Bronchial epithelial cell (primary cell): ENCODE measurements around the gene WRAP53. TPM values are rescaled to one million over a fixed set of nuclear protein-coding genes. Genes with fewer than 3 reads are reported as not detected.

Experiments used
- DNase-seq: peaks from one replicate; pipeline ENCODE4 v3.0.0-alpha.2; 2010; ENCODE audit warnings: low read depth
- FAIRE-seq: peaks from 2 replicates; lab custom pipeline; 2011; peaks lifted over from hg19 to GRCh38; lab: Jason Lieb, UNC
- H3K27me3 ChIP-seq: 2 replicates; pipeline ENCODE4 v1.5.1; 2011; ENCODE audit warnings: low read length; ENCODE audit not compliant: control insufficient read depth, insufficient read depth
- H3K36me3 ChIP-seq: 2 replicates; pipeline ENCODE4 v1.5.1; 2011; ENCODE audit warnings: low read length; ENCODE audit not compliant: control insufficient read depth, insufficient read depth
- H3K4me3 ChIP-seq: 2 replicates; pipeline ENCODE4 v1.5.1; 2011; ENCODE audit warnings: mild to moderate bottlenecking, low read depth, low read length, control low read depth
- total RNA-seq: library from RNA; depleted of rRNA; stranded (reverse); fragments of >200 nt; gene quantifications from 2 replicates; pipeline ENCODE4 v1.2.1, GENCODE V29; 2014
- TF ChIP-seq, protein P1 (sequence below): IDR thresholded peaks from 2 replicates; pipeline ENCODE4 v1.5.1; 2011; ENCODE audit warnings: mild to moderate bottlenecking, moderate library complexity, low read length, control low read depth, inconsistent platforms; ENCODE audit not compliant: insufficient read depth, severe bottlenecking

The WRAP53 gene
- total RNA-seq, 1 donor from 2014 or later: 4.2 TPM

- no peak for DNase-seq
- peak within 1 kb of the TSS; percentile 26 for H3K4me3 ChIP-seq
- H3K36me3 ChIP-seq: peaks cover 7% of the 10 kb centered on the region
- peaks cover 16% of the 10 kb centered on the region for H3K27me3 ChIP-seq
- FAIRE-seq: no peak
- TF ChIP-seq, protein P1, sequence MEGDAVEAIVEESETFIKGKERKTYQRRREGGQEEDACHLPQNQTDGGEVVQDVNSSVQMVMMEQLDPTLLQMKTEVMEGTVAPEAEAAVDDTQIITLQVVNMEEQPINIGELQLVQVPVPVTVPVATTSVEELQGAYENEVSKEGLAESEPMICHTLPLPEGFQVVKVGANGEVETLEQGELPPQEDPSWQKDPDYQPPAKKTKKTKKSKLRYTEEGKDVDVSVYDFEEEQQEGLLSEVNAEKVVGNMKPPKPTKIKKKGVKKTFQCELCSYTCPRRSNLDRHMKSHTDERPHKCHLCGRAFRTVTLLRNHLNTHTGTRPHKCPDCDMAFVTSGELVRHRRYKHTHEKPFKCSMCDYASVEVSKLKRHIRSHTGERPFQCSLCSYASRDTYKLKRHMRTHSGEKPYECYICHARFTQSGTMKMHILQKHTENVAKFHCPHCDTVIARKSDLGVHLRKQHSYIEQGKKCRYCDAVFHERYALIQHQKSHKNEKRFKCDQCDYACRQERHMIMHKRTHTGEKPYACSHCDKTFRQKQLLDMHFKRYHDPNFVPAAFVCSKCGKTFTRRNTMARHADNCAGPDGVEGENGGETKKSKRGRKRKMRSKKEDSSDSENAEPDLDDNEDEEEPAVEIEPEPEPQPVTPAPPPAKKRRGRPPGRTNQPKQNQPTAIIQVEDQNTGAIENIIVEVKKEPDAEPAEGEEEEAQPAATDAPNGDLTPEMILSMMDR: no peak
Measured at GRCh38 chr17:7704601-7705268, 16.5 kb downstream of the WRAP53 start, which contains the start of gene EFNB3. Gene EFNB3, plus strand, starts transcription at chr17:7705202. Its CDS starts 397 bp downstream, at chr17:7705599.

DNA sequence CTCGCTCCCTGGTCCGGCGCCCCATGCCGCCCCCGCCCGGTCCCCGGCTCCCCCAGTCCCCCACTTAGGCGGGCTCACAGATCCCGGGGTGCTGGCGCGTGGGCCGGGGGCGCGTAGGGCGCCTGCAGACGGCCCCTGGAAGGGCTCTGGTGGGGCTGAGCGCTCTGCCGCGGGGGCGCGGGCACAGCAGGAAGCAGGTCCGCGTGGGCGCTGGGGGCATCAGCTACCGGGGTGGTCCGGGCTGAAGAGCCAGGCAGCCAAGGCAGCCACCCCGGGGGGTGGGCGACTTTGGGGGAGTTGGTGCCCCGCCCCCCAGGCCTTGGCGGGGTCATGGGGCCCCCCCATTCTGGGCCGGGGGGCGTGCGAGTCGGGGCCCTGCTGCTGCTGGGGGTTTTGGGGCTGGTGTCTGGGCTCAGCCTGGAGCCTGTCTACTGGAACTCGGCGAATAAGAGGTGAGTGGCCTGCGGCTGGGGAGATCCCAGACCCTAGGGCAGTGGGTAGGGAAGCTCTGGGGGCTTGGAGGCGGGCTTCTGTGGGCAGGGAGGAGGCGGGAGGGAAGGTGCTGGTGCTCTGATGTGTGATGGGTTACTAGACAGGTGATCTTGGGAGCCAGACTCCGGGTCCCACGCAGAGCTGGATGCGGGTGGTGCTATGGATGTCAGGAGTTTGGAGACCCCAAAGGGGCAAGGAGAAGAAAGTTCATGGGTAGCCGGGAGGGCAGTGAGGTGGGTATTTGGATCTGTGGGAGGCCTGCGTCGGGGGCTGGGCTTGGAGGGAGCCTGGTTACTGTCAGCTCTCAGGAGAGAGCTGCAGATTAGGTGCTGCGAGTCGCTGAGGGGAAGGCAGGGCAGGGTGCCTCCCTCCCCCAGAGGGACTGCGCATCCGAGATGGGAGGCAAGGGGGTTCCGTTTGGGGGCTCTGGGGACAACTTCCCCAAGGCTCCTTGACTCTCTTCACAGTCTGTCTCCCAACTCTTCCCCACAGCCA is 17.3 kb downstream of the WRAP53 start:
- FAIRE-seq: no peak
- Histone ChIP-seq H3K4me3 (peak overlapping the region; percentile 26), H3K27me3 (peaks cover 16% of the 10 kb centered on the region), H3K36me3 (peaks cover 7% of the 10 kb centered on the region)
- DNase-seq: no peak
- TF ChIP-seq, protein P1: no peak

DNA sequence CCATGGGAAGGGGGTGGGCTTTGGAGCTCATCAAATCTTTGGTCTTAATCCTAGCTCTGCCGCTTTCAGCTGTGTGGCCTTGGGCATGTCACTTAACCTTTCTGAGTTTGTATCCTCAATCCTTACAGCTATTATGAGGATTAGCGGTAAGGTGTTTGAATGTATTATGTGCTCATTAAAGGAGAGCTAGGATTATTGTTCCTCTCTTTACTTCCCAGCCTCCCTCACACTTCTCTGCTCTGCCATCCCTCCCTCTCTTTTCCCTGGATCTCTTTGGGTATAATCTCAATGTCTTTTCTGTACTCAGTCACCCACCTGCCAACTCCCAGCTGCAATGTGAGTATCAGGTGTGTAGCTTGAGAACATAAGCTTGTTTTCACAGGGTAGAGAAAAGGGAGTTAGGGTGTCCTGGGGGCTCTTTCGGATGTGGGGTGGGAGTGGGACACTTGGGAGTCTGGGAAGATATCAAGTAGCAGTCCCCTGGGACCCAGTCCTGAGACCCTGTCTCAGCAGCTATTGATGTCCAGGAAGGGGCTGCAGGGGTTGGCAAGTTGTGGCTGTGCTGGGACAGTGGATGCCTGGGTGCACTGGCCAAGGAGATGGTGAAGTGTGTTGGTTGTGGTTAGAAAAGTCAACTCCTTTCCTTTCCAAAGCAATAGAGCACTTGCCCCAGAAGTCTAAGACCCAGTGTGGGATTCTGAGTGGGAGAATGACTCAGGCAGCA is 18.5 kb downstream of the WRAP53 start:
- Histone ChIP-seq H3K4me3 (no peak overlapping the region), H3K36me3 (peaks cover 3% of the 10 kb centered on the region), H3K27me3 (peaks cover 16% of the 10 kb centered on the region)
- no peak for DNase-seq
- no peak for FAIRE-seq
- TF ChIP-seq, protein P1: no peak

- TF ChIP-seq, protein P1: no peak
- FAIRE-seq (no peak), DNase-seq (no peak)
- Histone ChIP-seq H3K4me3 (no peak overlapping the region), H3K27me3 (peaks cover 16% of the 10 kb centered on the region), H3K36me3 (peaks cover 2% of the 10 kb centered on the region)
Measured at GRCh38 chr17:7707446-7707845, 19.2 kb downstream of the WRAP53 start.

- DNase-seq (no peak), FAIRE-seq (no peak)
- TF ChIP-seq, protein P1: no peak
- no peak overlapping the region for H3K4me3 ChIP-seq
- no peaks in the 10 kb centered on the region for H3K36me3 ChIP-seq
- peaks cover 16% of the 10 kb centered on the region for H3K27me3 ChIP-seq
Measured at GRCh38 chr17:7707858-7708750, 19.8 kb downstream of the WRAP53 start.
